HCT116 (cell line): ENCODE measurements around the gene VTI1A. TPM values are rescaled to one million over a fixed set of nuclear protein-coding genes. Genes with fewer than 3 reads are reported as not detected.

Source experiments
- ATAC-seq: fragments of 200-7000 bp; cut with Tn5 transposase; 2 replicates; pipeline ENCODE4 v1.9.1; 2020; ENCODE audit warnings: mild to moderate bottlenecking, moderate library complexity
- BruUV-seq: library from RNA; stranded (reverse); fragments of 400-500 nt; replicated peaks from 2 replicates; lab custom pipeline; 2021; lab: Mats Ljungman, UMichigan
- CTCF ChIA-PET: fragments of 300-600 bp; sonication (Branson Sonifier 250); formaldehyde crosslinking; loops from one replicate; lab custom pipeline; 2021; ENCODE audit warnings: antibody characterized with exemption; lab: Charles Lee
- POLR2A ChIA-PET: fragments of 300-600, 350-600 bp; sonication (Branson Sonifier 250); formaldehyde crosslinking; loops from one replicate; lab custom pipeline; 2021; ENCODE audit warnings: antibody characterized with exemption; lab: Charles Lee
- RAD21 ChIA-PET, 2 experiments: fragments of 300-600 bp; sonication (Branson Sonifier 250); formaldehyde crosslinking; loops; one replicate each; lab custom pipeline; 2023; ENCODE audit warnings: low total read pairs in 2 of 2; ENCODE audit not compliant: uncharacterized antibody in 2 of 2, unreplicated experiment in 2 of 2, low non-redundant PET in 1 of 2; lab: Charles Lee
- DNase-seq: peaks from one replicate; pipeline ENCODE4 v3.0.0-alpha.2; 2010; ENCODE audit warnings: low read depth, low spot score
- H2AFZ ChIP-seq: fragments of 200-600 bp; shearing (Covaris generic), sonication (generic); 2 replicates; pipeline ENCODE4 v1.6.1; 2017; ENCODE audit warnings: low read depth, mixed run types, mixed read lengths, antibody characterized with exemption, low read length; ENCODE audit not compliant: poor library complexity, severe bottlenecking
- H3K27ac ChIP-seq: 2 replicates; pipeline ENCODE4 v1.5.1; 2012; ENCODE audit warnings: low read depth, low read length
- H3K27me3 ChIP-seq: fragments of 200-600 bp; sonication (generic); 2 replicates; pipeline ENCODE4 v1.6.1; 2016; ENCODE audit warnings: mixed run types, low read length, mixed read lengths; ENCODE audit not compliant: insufficient read depth
- H3K36me3 ChIP-seq, 2 experiments: fragments of 200-500 bp in 1 of 2; fragments of 200-600 bp in 1 of 2; sonication (Bioruptor generic) in 1 of 2; sonication (generic) in 1 of 2; 2 replicates each; pipeline versions ENCODE4 v1.5.1 to v1.6.1; 2014 to 2016; ENCODE audit warnings: low read length in 2 of 2, inconsistent platforms in 1 of 2, mixed read lengths in 1 of 2, mixed run types in 1 of 2; ENCODE audit not compliant: insufficient read depth in 2 of 2, control insufficient read depth in 1 of 2
- H3K4me1 ChIP-seq, 2 experiments: fragments of 200-600 bp in 1 of 2; sonication (generic) in 1 of 2; 2 replicates each; pipeline versions ENCODE4 v1.5.1 to v1.6.1; 2012 to 2017; ENCODE audit warnings: low read length in 2 of 2, inconsistent platforms in 1 of 2, mild to moderate bottlenecking in 1 of 2, mixed read lengths in 1 of 2, mixed run types in 1 of 2, moderate library complexity in 1 of 2; ENCODE audit not compliant: insufficient read depth in 2 of 2, control insufficient read depth in 1 of 2
- H3K4me2 ChIP-seq: fragments of 200-600 bp; sonication (generic); 2 replicates; pipeline ENCODE4 v1.6.1; 2017; ENCODE audit warnings: mixed run types, low read length, mixed read lengths
- H3K4me3 ChIP-seq, 2 experiments: fragments of 200-600 bp in 1 of 2; sonication (generic) in 1 of 2; replicated peaks in 1 of 2; 2 replicates each; pipeline ENCODE4 v1.5.1; 2011 to 2016; ENCODE audit warnings: low read length in 2 of 2, control low read depth in 1 of 2, low read depth in 1 of 2, mild to moderate bottlenecking in 1 of 2, mixed read lengths in 1 of 2, mixed run types in 1 of 2
- H3K79me2 ChIP-seq: fragments of 200-600 bp; sonication (generic); 2 replicates; pipeline ENCODE4 v1.6.1; 2017; ENCODE audit warnings: mild to moderate bottlenecking, mixed run types, low read length, moderate library complexity, mixed read lengths; ENCODE audit not compliant: insufficient read depth
- H3K9ac ChIP-seq: fragments of 200-600 bp; sonication (generic); 2 replicates; pipeline ENCODE4 v1.6.1; 2016; ENCODE audit warnings: low read length, mixed read lengths
- H3K9me2 ChIP-seq: fragments of 200-600 bp; sonication (generic), shearing (Covaris generic); 2 replicates; pipeline ENCODE4 v1.6.1; 2017; ENCODE audit warnings: mixed run types, mild to moderate bottlenecking, moderate library complexity; ENCODE audit not compliant: insufficient read depth
- H3K9me3 ChIP-seq, 2 experiments: fragments of 200-500 bp in 1 of 2; fragments of 200-600 bp in 1 of 2; sonication (Bioruptor generic) in 1 of 2; sonication (generic) in 1 of 2; 2 replicates each; pipeline ENCODE4 v1.6.1; 2014 to 2017; ENCODE audit warnings: low read length in 2 of 2, mixed read lengths in 2 of 2, inconsistent platforms in 1 of 2, low read depth in 1 of 2, mild to moderate bottlenecking in 1 of 2, mixed run types in 1 of 2, moderate library complexity in 1 of 2; ENCODE audit not compliant: control insufficient read depth in 1 of 2, insufficient read depth in 1 of 2
- H4K20me1 ChIP-seq: fragments of 200-600 bp; sonication (generic), shearing (Covaris generic); 2 replicates; pipeline ENCODE4 v1.6.1; 2017; ENCODE audit warnings: mixed run types, mild to moderate bottlenecking, moderate library complexity; ENCODE audit not compliant: insufficient read depth
- EGR1 ChIP-seq: IDR thresholded peaks from 2 replicates; pipeline ENCODE4 v1.6.1; 2012; ENCODE audit warnings: low read depth
- ELF1 ChIP-seq: IDR thresholded peaks from 2 replicates; pipeline ENCODE4 v1.6.1; 2012; ENCODE audit warnings: low read depth, borderline replicate concordance
- EZH2 ChIP-seq: fragments of 200-600 bp; sonication (generic); IDR thresholded peaks from 2 replicates; pipeline ENCODE4 v1.6.1; 2017; ENCODE audit warnings: antibody characterized with exemption, mixed run types
- FOSL1 ChIP-seq: IDR thresholded peaks from 2 replicates; pipeline ENCODE4 v1.6.1; 2012; ENCODE audit warnings: low read depth
- JUND ChIP-seq: IDR thresholded peaks from 2 replicates; pipeline ENCODE4 v1.6.1; 2012
- ZFX ChIP-seq: fragments of 450-650 bp; IDR thresholded peaks from 2 replicates; pipeline ENCODE4 v1.6.1; 2017
- intact Hi-C: fragments of 100-400 bp; cut with micrococcal nuclease; formaldehyde crosslinking; loops from 2 replicates; pipeline ENCODE4 v1.10.0; 2022
- total RNA-seq: library from RNA; stranded (reverse); gene quantifications from one replicate; pipeline ENCODE4 v1.2.1, GENCODE V29; 2021; ENCODE audit not compliant: unreplicated experiment
- TF ChIP-seq, protein P1 (sequence below): IDR thresholded peaks from 2 replicates; pipeline ENCODE4 v1.6.1; 2012

Gene VTI1A
- total RNA-seq, 1 experiment from 2014 or later: 80.7 TPM

DNA sequence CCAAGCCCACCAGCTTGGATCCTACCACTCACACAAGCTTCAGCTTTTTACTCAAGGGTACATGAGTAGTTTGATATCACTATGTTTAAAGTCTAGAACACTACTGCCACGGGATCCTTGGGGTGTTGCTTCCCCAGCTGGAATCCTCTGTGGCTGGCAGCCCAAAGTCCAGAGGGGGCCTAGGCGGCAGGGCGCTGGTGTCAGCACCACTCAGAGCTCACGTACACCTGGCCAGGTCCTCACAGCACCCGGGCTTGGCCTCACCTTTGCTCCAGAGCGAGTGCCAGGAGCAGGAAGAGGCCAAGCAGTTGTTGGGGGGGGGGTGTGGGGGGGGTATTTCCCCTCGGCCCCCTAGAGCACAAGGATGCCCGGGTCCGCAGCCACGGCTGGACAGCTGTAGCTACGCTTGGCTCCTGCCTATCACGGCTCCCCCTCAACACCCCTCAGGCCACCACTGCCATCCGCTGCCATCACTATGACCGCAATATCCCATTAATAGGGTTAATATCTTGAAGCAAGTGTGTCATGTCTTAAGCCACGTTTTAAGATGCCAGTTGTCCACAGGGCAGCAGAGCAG lies 17.3 kb upstream of the VTI1A start:
- intact Hi-C loops: loop anchor here (5.0 to 10.0 kb wide), 2 partner anchors 247 to 675 kb away; partner anchors contain the start of gene GPAM
- ATAC-seq (peak; percentile 44), DNase-seq (no peak)
- no peak for TF ChIP-seq FOSL1
- TF ChIP-seq JUND: 0 out of 2 replicates have a peak, but pooled peaks have one; percentile 5
- Histone ChIP-seq H3K4me3 (no peak overlapping the region), H3K9me2 (no peaks in the 10 kb centered on the region), H3K9me3 (no peaks in the 10 kb centered on the region), H3K79me2 (peaks cover 11% of the 10 kb centered on the region; the same call in 1 of the 2 replicates), H3K27ac (peak overlapping the region; percentile 46), H3K27me3 (no peaks in the 10 kb centered on the region), H3K4me2 (no peak overlapping the region), H3K9ac (no peak overlapping the region), H2AFZ (no peak overlapping the region), H4K20me1 (no peaks in the 10 kb centered on the region), H3K36me3 (peaks cover 59 to 83% of the 10 kb centered on the region in 2 experiments), H3K4me1 (peaks cover 16 to 52% of the 10 kb centered on the region in 2 experiments; a peak in 3 of 4 replicates)
- POLR2A ChIA-PET: interaction anchor here (1.3 kb wide), 1 partner anchor 40 kb away, joined by 3 read pairs; no protein-coding TSS in a partner anchor
- CTCF ChIA-PET: interaction anchor here (0.8 kb wide), 1 partner anchor 53 kb away, joined by 3 read pairs; no protein-coding TSS in a partner anchor
- RAD21 ChIA-PET: interaction anchor here in 1 of 2 experiments (0.6 kb wide), 1 partner anchor 68 kb away, joined by 4 read pairs; no protein-coding TSS in a partner anchor
- no TSS peak for BruUV-seq

DNA sequence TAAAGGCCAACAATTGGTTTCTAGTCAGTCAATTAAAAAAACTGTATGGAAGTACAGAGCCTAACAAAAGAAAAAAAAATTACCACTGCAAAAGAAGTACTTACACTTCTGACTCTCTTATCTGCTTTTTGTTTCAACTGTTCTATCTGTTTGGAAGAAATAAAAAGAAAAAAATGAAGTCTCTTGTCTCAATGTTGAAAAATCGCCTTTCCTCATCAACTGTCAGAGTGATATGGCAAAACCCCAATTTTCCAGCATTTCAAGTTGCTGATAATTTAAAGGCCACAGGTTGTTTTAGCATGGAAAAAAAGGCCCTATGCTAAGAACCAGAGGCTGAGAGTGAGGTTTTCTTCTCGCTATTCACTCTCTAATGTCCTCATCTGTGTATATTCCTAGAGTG lies 13.9 kb upstream of the VTI1A start:
- DNase-seq (no peak), ATAC-seq (no peak)
- ChIA-PET RAD21 (no interaction called here), CTCF (interaction anchor here (1.2 to 4.2 kb wide), 6 partner anchors 12 to 317 kb away, joined by 3 to 90 read pairs (median 28); no protein-coding TSS in a partner anchor), POLR2A (no interaction called here)
- H3K4me3 ChIP-seq: no peak overlapping the region
- H3K9ac ChIP-seq: no peak overlapping the region
- no peaks in the 10 kb centered on the region for H4K20me1 ChIP-seq
- H3K27ac ChIP-seq: no peak overlapping the region
- TF ChIP-seq EZH2 (no peak), ZFX (no peak), EGR1 (peak; percentile 21; the same call in 1 of the 2 replicates), ELF1 (no peak), JUND (no peak)
- TF ChIP-seq, protein P1, sequence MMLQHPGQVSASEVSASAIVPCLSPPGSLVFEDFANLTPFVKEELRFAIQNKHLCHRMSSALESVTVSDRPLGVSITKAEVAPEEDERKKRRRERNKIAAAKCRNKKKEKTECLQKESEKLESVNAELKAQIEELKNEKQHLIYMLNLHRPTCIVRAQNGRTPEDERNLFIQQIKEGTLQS: no peak
- intact Hi-C loops: loop anchor here (5.0 to 10.0 kb wide), 2 partner anchors 251 to 678 kb away; partner anchors contain the start of gene GPAM
- H3K4me1 ChIP-seq: peaks cover 11 to 37% of the 10 kb centered on the region in 2 experiments; a peak in 3 of 4 replicates
- no peaks in the 10 kb centered on the region for H3K27me3 ChIP-seq
- H3K9me3 ChIP-seq: no peaks in the 10 kb centered on the region
- BruUV-seq: no TSS peak
- H3K79me2 ChIP-seq: peaks cover 13% of the 10 kb centered on the region; the same call in 1 of the 2 replicates
- no peak overlapping the region for H3K4me2 ChIP-seq
- no peak overlapping the region for H2AFZ ChIP-seq
- H3K36me3 ChIP-seq: peaks cover 55 to 72% of the 10 kb centered on the region in 2 experiments
- H3K9me2 ChIP-seq: no peaks in the 10 kb centered on the region
